HG03108 (cell line): ENCODE results near the gene SHROOM2.
"Not testable (repeated sequence)": the region's sequence is repeated elsewhere in the genome, so short reads cannot be mapped to it uniquely, and the experiment has no call there.

Source experiments
- ATAC-seq: cut with Tn5 transposase; IDR thresholded peaks from one replicate; pipeline ENCODE4 v1.9.1; 2021; ENCODE audit warnings: moderate library complexity; ENCODE audit not compliant: unreplicated experiment

SHROOM2 gene

GRCh38 chrX:9775930-9776329, 10.3 kb upstream of the SHROOM2 start:
- no peak for ATAC-seq

- ATAC-seq: no peak
Observed at GRCh38 chrX:9781941-9782340, 4.3 kb upstream of the SHROOM2 start.

- no peak for ATAC-seq
Observed at GRCh38 chrX:9784332-9784731, 1.9 kb upstream of the SHROOM2 start.

DNA sequence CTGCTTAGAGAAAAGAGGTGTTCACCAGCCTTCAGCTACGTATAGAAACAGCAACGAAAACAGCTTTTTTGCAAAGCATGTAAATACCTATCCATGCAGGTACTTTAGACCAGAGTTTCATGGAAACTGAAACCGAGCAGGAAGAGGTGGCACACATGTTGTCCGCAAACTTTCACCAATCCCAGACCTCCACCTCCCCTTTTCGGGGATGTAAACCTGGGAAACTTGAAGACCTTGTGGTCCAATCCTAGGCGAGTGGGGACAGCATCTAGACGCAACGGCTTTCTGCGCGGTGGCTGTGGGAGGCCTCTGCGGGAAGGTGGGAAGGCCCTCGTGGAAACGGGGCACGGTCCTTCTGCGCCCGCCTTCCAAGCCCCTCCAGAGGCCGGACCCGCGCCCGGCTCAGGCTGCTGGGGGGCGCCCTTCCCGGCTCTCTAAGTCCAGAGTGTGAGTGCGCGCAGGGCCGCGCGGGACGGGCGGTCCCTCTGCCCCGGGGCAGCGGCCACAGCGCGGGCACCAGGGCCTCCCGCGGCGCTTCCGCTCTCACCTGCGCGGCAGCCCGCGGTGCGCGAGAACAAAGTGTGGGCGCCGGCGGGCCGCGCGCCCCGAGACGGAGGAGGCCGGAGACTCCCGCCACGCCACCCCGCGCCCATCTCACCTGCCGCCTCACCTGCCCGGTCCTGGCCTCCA, 830 bp upstream of the SHROOM2 start:
- ATAC-seq: no peak

DNA sequence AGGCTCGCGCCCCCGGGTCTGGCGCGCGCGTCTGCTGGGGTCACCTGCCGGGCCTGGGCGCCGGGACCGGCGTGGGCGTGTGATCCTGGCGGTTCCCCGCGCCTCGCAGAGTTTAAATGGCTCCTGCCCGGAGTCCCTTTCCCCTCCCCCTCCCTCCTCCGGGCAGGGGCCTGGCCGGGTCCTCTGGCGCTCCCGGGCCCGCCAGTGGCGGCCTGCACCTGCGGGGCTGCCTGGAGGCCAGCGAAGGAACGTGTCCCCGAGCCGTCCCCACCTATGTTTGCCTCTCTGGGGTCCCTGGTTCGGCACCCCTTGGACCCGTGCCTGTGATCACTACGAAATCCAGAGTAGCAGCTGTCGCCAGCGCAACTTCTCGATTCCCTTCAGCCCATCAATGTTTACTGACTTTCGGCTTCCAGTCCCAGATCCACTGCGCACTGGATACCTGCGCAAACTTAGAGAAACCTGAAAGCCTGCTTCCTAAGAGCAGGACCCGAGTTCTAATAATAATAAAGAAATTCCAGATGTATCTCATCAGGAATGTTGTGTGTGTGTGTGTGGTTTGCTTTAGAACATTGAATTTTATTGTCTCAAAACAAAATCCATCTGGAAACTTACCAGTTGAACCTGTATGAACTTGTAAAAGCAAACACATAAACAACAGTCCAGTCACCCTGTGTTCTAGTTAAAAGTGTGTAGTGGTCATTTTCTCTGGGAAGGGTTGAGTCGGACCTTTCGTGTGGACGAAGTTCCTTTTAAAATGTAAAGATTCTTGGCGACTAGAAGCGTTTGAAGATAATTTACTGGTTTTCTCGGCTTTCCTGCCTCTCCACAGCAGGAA, 788 bp downstream of the SHROOM2 start:
- no peak for ATAC-seq

DNA sequence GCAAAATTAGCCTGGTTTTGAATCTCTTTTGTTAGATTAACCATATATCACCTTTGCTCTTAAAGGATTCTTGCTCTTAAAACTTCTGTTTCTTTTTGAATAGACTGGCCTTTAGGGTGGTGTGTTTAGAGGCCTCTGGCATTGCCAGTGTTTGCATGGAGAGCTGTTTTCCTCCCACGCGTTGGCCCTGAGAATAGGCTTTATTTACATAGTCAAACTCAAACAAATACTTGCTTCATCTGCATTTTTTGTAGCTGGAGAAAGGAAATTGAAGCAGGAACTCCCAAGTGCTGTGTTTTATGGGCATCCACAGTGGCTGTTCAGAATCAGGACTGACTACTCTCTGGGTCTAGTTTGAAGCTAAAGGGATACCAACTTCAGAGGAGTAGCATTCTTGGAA, 2.7 kb downstream of the SHROOM2 start:
- no peak for ATAC-seq

GRCh38 chrX:9789555-9789954, 3.3 kb downstream of the SHROOM2 start:
- no peak for ATAC-seq

DNA sequence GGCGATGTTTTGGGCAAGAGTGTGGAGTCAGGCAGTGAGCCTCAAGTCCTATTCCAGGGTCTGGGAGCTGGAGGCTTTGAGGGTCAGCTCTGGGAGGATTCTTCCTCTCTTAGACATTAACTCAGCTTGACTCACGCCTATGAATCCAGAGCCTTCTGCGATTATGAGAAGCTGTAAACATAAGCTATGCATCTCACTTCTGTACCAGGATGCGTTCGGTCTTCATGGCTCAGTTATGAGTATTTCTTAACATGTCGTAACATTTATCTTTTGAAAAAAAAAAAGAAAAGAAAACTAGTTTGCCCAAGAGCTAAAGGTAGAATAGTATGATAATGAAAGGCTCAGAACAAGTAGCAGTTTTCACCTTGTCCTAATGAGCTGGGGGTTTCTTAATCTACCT, 4.6 kb downstream of the SHROOM2 start:
- ATAC-seq: no peak

GRCh38 chrX:9794495-9794894, 8.3 kb downstream of the SHROOM2 start:
- no peak for ATAC-seq

- ATAC-seq: no peak
Observed at GRCh38 chrX:9797384-9798360, 11.4 kb downstream of the SHROOM2 start.

- ATAC-seq: no peak
Observed at GRCh38 chrX:9802737-9803136, 16.5 kb downstream of the SHROOM2 start.

DNA sequence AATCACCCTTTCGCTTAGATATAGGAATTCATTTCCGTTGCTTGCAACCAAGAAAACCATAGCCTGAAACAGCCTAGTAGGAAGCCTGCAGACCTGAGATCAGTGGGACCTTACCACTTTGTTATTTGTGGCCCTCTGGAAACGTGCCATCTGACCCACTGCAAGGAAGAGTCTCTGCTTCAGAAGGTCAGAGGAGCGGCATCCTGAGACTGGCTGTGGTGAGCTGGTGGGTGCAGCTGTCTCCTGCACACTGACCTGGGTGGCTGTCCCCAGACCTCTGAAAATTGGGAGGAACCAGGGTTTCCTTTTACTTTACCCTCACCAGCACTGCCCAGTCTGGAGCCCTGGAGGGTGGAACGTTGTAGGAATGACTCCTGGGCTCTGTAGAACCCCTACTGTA, 18.2 kb downstream of the SHROOM2 start:
- ATAC-seq: no peak

DNA sequence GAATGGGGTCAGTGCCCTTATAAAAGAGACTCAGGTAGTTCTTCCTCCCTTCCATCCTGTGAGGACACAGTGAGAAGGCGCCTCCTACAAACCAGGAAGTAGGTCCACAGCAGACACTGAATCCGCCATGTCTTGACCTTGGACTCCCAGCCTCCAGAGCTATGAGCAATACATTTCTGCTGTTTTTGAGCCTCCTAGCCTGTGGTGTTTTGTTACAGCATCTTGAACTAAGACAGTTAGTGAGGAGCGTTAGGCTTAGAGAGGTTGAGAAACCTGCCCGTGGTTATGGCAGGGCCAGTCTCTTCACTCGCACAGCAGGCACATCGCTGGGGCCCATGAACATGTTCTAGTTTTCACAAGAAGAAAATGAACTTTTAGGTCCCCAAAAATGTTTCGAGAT, 19.7 kb downstream of the SHROOM2 start:
- no peak for ATAC-seq

GRCh38 chrX:9807355-9808182, 21.3 kb downstream of the SHROOM2 start:
- no peak for ATAC-seq

GRCh38 chrX:9809876-9810275, 23.6 kb downstream of the SHROOM2 start:
- not testable (repeated sequence) for ATAC-seq

DNA sequence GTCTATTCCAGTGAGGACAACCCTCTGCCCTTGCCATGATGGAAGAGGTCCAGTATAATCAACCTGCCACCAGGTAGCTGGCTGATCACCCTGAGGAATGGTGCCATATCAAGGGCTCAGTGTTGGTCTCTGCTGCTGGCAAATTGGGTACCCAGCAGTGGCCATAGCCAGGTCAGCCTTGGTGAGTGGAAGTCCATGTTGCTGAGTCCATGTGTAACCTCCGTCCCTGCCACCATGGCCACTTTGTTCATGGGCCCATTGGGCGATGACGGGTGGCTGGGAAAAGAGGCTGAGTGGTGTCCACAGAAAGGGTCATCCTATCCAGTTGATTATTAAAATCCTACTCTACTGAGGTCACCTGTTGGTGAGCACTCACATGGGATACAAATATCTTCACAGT, 24.9 kb downstream of the SHROOM2 start:
- ATAC-seq: not testable (repeated sequence)

DNA sequence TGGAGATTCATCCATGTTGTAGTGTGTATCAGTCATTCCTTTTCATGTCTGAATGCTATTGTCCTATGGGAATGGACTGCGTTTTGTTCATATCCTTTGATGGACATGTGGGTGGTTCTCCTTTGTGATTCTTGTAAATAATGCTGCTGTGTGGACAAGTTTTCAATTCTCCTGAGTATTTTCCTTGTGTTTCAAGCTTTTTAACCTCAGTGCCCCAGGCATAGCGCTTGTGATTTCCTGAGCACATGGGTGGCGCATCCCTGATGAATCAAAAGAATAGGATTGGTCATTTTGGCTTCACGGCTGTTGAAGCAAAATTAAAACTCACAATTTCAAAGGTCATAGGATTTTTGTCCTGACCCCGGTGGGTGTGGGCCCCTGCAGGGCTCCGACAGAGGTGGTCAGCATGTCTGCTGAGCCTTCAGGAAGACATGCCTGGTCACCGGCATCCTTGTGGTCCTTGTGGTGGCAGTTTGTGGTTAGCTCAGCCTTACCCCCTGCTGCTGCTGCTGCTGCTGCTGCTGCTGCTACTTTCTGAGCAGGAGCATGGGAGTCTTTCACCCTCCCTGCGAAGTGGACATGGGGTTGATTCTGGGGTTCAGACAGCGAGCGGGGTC, 30.0 kb downstream of the SHROOM2 start:
- ATAC-seq: no peak

DNA sequence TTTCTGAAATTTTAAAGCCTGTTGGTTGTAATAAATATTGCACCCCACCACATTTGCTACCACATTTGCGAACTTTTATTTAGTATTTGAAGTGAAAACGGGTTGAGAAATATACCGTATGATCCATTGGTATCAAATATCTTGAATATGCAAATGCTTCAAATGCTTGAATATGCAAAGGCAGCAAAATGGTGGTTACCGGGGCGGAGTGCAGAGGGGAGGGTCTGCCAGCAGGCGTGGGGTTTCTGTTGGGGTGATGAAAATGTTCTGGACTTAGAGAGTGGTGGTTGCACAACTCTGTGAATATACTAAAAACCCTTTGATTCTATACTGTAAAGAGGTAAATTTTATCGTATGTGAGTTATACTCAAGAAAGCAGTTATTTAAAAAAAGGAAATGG, 35.3 kb downstream of the SHROOM2 start:
- ATAC-seq: no peak

DNA sequence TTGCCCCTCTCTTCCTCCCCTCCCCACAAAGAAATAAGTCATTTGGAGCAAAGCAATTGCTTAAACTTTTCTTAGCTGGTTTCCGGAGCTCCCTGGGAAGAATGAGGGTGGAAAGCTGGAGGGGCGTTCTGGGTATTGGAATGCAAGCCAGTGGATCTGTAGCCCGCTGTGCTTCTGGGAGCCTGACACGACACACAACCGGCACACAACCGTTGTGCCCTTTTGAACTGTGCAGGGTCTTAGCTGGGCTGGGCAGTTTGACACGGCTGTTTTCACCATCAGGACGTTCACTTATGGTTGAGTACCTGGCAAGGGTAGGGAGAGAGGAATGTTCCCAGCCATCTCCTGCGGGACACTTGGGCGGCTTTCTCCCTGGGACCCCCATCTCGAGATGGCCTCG, 38.3 kb downstream of the SHROOM2 start:
- ATAC-seq: no peak
